IPS-15b (cell line): ENCODE measurements around the gene NPRL2.

Experiments
- H3K27me3 ChIP-seq: one replicate; pipeline ENCODE4 v1.6.1; 2013; ENCODE audit warnings: low read length; ENCODE audit not compliant: control insufficient read depth, insufficient read depth
- H3K36me3 ChIP-seq: one replicate; pipeline ENCODE4 v1.6.1; 2013; ENCODE audit warnings: low read length; ENCODE audit not compliant: control insufficient read depth, insufficient read depth
- H3K4me1 ChIP-seq: one replicate; pipeline ENCODE4 v1.6.1; 2013; ENCODE audit warnings: mild to moderate bottlenecking, low read length; ENCODE audit not compliant: control insufficient read depth, insufficient read depth
- H3K4me3 ChIP-seq: one replicate; pipeline ENCODE4 v1.5.1; 2013; ENCODE audit warnings: low read depth, low read length
- H3K9ac ChIP-seq: one replicate; pipeline ENCODE4 v1.6.1; 2013; ENCODE audit warnings: low read depth, mild to moderate bottlenecking, low read length
- H3K9me3 ChIP-seq: one replicate; pipeline ENCODE4 v1.6.1; 2013; ENCODE audit warnings: mild to moderate bottlenecking, low read length; ENCODE audit not compliant: control insufficient read depth, insufficient read depth

Gene NPRL2

GRCh38 chr3:50350527-50351322 is at the start of gene NPRL2, which contains the start of gene CYB561D2:
Gene NPRL2, minus strand, starts transcription at chr3:50350775. Its CDS starts 123 bp downstream, at chr3:50350652.
Gene CYB561D2, plus strand, starts transcription at chr3:50350862. Its CDS starts 572 bp downstream, at chr3:50351434.
- Histone ChIP-seq H3K9me3 (no peaks in the 10 kb centered on the region), H3K4me3 (peak within 1 kb of the TSS; percentile 100), H3K36me3 (peaks cover 29% of the 10 kb centered on the region), H3K4me1 (peaks cover 6% of the 10 kb centered on the region), H3K27me3 (peaks cover 10% of the 10 kb centered on the region), H3K9ac (peak within 1 kb of the TSS; percentile 95)

GRCh38 chr3:50396502-50396901 is 45.9 kb upstream of the NPRL2 start:
- no peaks in the 10 kb centered on the region for H3K27me3 ChIP-seq
- no peaks in the 10 kb centered on the region for H3K9me3 ChIP-seq
- H3K36me3 ChIP-seq, result no peaks in the 10 kb centered on the region
- H3K9ac ChIP-seq, result no peak overlapping the region
- H3K4me3 ChIP-seq, result no peak overlapping the region
- H3K4me1 ChIP-seq, result no peaks in the 10 kb centered on the region

GRCh38 chr3:50395070-50395860 is 44.7 kb upstream of the NPRL2 start:
- Histone ChIP-seq H3K9ac (no peak overlapping the region), H3K27me3 (no peaks in the 10 kb centered on the region), H3K4me1 (no peaks in the 10 kb centered on the region), H3K4me3 (no peak overlapping the region), H3K9me3 (no peaks in the 10 kb centered on the region), H3K36me3 (no peaks in the 10 kb centered on the region)

- H3K9me3 ChIP-seq, result no peaks in the 10 kb centered on the region
- H3K36me3 ChIP-seq, result no peaks in the 10 kb centered on the region
- no peaks in the 10 kb centered on the region for H3K4me1 ChIP-seq
- no peak overlapping the region for H3K4me3 ChIP-seq
- H3K9ac ChIP-seq, result no peak overlapping the region
- no peaks in the 10 kb centered on the region for H3K27me3 ChIP-seq
Measured at GRCh38 chr3:50393061-50393460, 42.5 kb upstream of the NPRL2 start.

- H3K9ac ChIP-seq, result no peak overlapping the region
- no peaks in the 10 kb centered on the region for H3K36me3 ChIP-seq
- no peaks in the 10 kb centered on the region for H3K4me1 ChIP-seq
- no peak overlapping the region for H3K4me3 ChIP-seq
- H3K9me3 ChIP-seq, result no peaks in the 10 kb centered on the region
- H3K27me3 ChIP-seq, result no peaks in the 10 kb centered on the region
Measured at GRCh38 chr3:50392101-50392715, 41.6 kb upstream of the NPRL2 start.

GRCh38 chr3:50390508-50391224 is 40.1 kb upstream of the NPRL2 start:
- Histone ChIP-seq H3K9ac (no peak overlapping the region), H3K9me3 (no peaks in the 10 kb centered on the region), H3K4me1 (no peaks in the 10 kb centered on the region), H3K27me3 (no peaks in the 10 kb centered on the region), H3K4me3 (no peak overlapping the region), H3K36me3 (no peaks in the 10 kb centered on the region)

- no peak overlapping the region for H3K9ac ChIP-seq
- no peak overlapping the region for H3K4me3 ChIP-seq
- no peaks in the 10 kb centered on the region for H3K36me3 ChIP-seq
- H3K4me1 ChIP-seq, result no peaks in the 10 kb centered on the region
- no peaks in the 10 kb centered on the region for H3K9me3 ChIP-seq
- H3K27me3 ChIP-seq, result no peaks in the 10 kb centered on the region
Measured at GRCh38 chr3:50389414-50389767, 38.8 kb upstream of the NPRL2 start.

GRCh38 chr3:50388720-50389413 is 38.3 kb upstream of the NPRL2 start:
- no peak overlapping the region for H3K4me3 ChIP-seq
- no peaks in the 10 kb centered on the region for H3K36me3 ChIP-seq
- H3K4me1 ChIP-seq, result no peaks in the 10 kb centered on the region
- no peaks in the 10 kb centered on the region for H3K27me3 ChIP-seq
- no peak overlapping the region for H3K9ac ChIP-seq
- no peaks in the 10 kb centered on the region for H3K9me3 ChIP-seq

- Histone ChIP-seq H3K4me3 (no peak overlapping the region), H3K36me3 (no peaks in the 10 kb centered on the region), H3K9me3 (no peaks in the 10 kb centered on the region), H3K4me1 (no peaks in the 10 kb centered on the region), H3K27me3 (no peaks in the 10 kb centered on the region), H3K9ac (no peak overlapping the region)
Measured at GRCh38 chr3:50388016-50388719, 37.6 kb upstream of the NPRL2 start.

- Histone ChIP-seq H3K4me3 (no peak overlapping the region), H3K4me1 (no peaks in the 10 kb centered on the region), H3K9me3 (no peaks in the 10 kb centered on the region), H3K36me3 (no peaks in the 10 kb centered on the region), H3K27me3 (no peaks in the 10 kb centered on the region), H3K9ac (no peak overlapping the region)
Measured at GRCh38 chr3:50385754-50386153, 35.2 kb upstream of the NPRL2 start.
